HCT116 (cell line): ENCODE measurements around the gene RPL18. TPM values are rescaled to one million over a fixed set of nuclear protein-coding genes. Genes with fewer than 3 reads are reported as not detected.

Experiments
- ATAC-seq: fragments of 200-7000 bp; cut with Tn5 transposase; 2 replicates; pipeline ENCODE4 v1.9.1; 2020; ENCODE audit warnings: mild to moderate bottlenecking, moderate library complexity
- BruUV-seq: library from RNA; stranded (reverse); fragments of 400-500 nt; replicated peaks from 2 replicates; lab custom pipeline; 2021; lab: Mats Ljungman, UMichigan
- CTCF ChIA-PET: fragments of 300-600 bp; sonication (Branson Sonifier 250); formaldehyde crosslinking; loops from one replicate; lab custom pipeline; 2021; ENCODE audit warnings: antibody characterized with exemption; lab: Charles Lee
- POLR2A ChIA-PET: fragments of 300-600, 350-600 bp; sonication (Branson Sonifier 250); formaldehyde crosslinking; loops from one replicate; lab custom pipeline; 2021; ENCODE audit warnings: antibody characterized with exemption; lab: Charles Lee
- RAD21 ChIA-PET, 2 experiments: fragments of 300-600 bp; sonication (Branson Sonifier 250); formaldehyde crosslinking; loops; one replicate each; lab custom pipeline; 2023; ENCODE audit warnings: low total read pairs in 2 of 2; ENCODE audit not compliant: uncharacterized antibody in 2 of 2, unreplicated experiment in 2 of 2, low non-redundant PET in 1 of 2; lab: Charles Lee
- DNase-seq: peaks from one replicate; pipeline ENCODE4 v3.0.0-alpha.2; 2010; ENCODE audit warnings: low read depth, low spot score
- H2AFZ ChIP-seq: fragments of 200-600 bp; shearing (Covaris generic), sonication (generic); 2 replicates; pipeline ENCODE4 v1.6.1; 2017; ENCODE audit warnings: low read depth, mixed run types, mixed read lengths, antibody characterized with exemption, low read length; ENCODE audit not compliant: poor library complexity, severe bottlenecking
- H3K27ac ChIP-seq: 2 replicates; pipeline ENCODE4 v1.5.1; 2012; ENCODE audit warnings: low read depth, low read length
- H3K27me3 ChIP-seq: fragments of 200-600 bp; sonication (generic); 2 replicates; pipeline ENCODE4 v1.6.1; 2016; ENCODE audit warnings: mixed run types, low read length, mixed read lengths; ENCODE audit not compliant: insufficient read depth
- H3K36me3 ChIP-seq, 2 experiments: fragments of 200-500 bp in 1 of 2; fragments of 200-600 bp in 1 of 2; sonication (Bioruptor generic) in 1 of 2; sonication (generic) in 1 of 2; 2 replicates each; pipeline versions ENCODE4 v1.5.1 to v1.6.1; 2014 to 2016; ENCODE audit warnings: low read length in 2 of 2, inconsistent platforms in 1 of 2, mixed read lengths in 1 of 2, mixed run types in 1 of 2; ENCODE audit not compliant: insufficient read depth in 2 of 2, control insufficient read depth in 1 of 2
- H3K4me1 ChIP-seq, 2 experiments: fragments of 200-600 bp in 1 of 2; sonication (generic) in 1 of 2; 2 replicates each; pipeline versions ENCODE4 v1.5.1 to v1.6.1; 2012 to 2017; ENCODE audit warnings: low read length in 2 of 2, inconsistent platforms in 1 of 2, mild to moderate bottlenecking in 1 of 2, mixed read lengths in 1 of 2, mixed run types in 1 of 2, moderate library complexity in 1 of 2; ENCODE audit not compliant: insufficient read depth in 2 of 2, control insufficient read depth in 1 of 2
- H3K4me2 ChIP-seq: fragments of 200-600 bp; sonication (generic); 2 replicates; pipeline ENCODE4 v1.6.1; 2017; ENCODE audit warnings: mixed run types, low read length, mixed read lengths
- H3K4me3 ChIP-seq, 2 experiments: fragments of 200-600 bp in 1 of 2; sonication (generic) in 1 of 2; replicated peaks in 1 of 2; 2 replicates each; pipeline ENCODE4 v1.5.1; 2011 to 2016; ENCODE audit warnings: low read length in 2 of 2, control low read depth in 1 of 2, low read depth in 1 of 2, mild to moderate bottlenecking in 1 of 2, mixed read lengths in 1 of 2, mixed run types in 1 of 2
- H3K79me2 ChIP-seq: fragments of 200-600 bp; sonication (generic); 2 replicates; pipeline ENCODE4 v1.6.1; 2017; ENCODE audit warnings: mild to moderate bottlenecking, mixed run types, low read length, moderate library complexity, mixed read lengths; ENCODE audit not compliant: insufficient read depth
- H3K9ac ChIP-seq: fragments of 200-600 bp; sonication (generic); 2 replicates; pipeline ENCODE4 v1.6.1; 2016; ENCODE audit warnings: low read length, mixed read lengths
- H3K9me2 ChIP-seq: fragments of 200-600 bp; sonication (generic), shearing (Covaris generic); 2 replicates; pipeline ENCODE4 v1.6.1; 2017; ENCODE audit warnings: mixed run types, mild to moderate bottlenecking, moderate library complexity; ENCODE audit not compliant: insufficient read depth
- H3K9me3 ChIP-seq, 2 experiments: fragments of 200-500 bp in 1 of 2; fragments of 200-600 bp in 1 of 2; sonication (Bioruptor generic) in 1 of 2; sonication (generic) in 1 of 2; 2 replicates each; pipeline ENCODE4 v1.6.1; 2014 to 2017; ENCODE audit warnings: low read length in 2 of 2, mixed read lengths in 2 of 2, inconsistent platforms in 1 of 2, low read depth in 1 of 2, mild to moderate bottlenecking in 1 of 2, mixed run types in 1 of 2, moderate library complexity in 1 of 2; ENCODE audit not compliant: control insufficient read depth in 1 of 2, insufficient read depth in 1 of 2
- H4K20me1 ChIP-seq: fragments of 200-600 bp; sonication (generic), shearing (Covaris generic); 2 replicates; pipeline ENCODE4 v1.6.1; 2017; ENCODE audit warnings: mixed run types, mild to moderate bottlenecking, moderate library complexity; ENCODE audit not compliant: insufficient read depth
- CBX3 ChIP-seq: IDR thresholded peaks from 2 replicates; pipeline ENCODE4 v1.6.1; 2012; ENCODE audit warnings: low read depth
- EZH2 ChIP-seq: fragments of 200-600 bp; sonication (generic); IDR thresholded peaks from 2 replicates; pipeline ENCODE4 v1.6.1; 2017; ENCODE audit warnings: antibody characterized with exemption, mixed run types
- RAD21 ChIP-seq: IDR thresholded peaks from 2 replicates; pipeline ENCODE4 v1.6.1; 2012; ENCODE audit warnings: low read depth, mild to moderate bottlenecking
- REST ChIP-seq: IDR thresholded peaks from 2 replicates; pipeline ENCODE4 v1.6.1; 2012; ENCODE audit warnings: low read depth
- SIN3A ChIP-seq: IDR thresholded peaks from 2 replicates; pipeline ENCODE4 v1.6.1; 2012; ENCODE audit warnings: low read depth
- ZFX ChIP-seq: fragments of 450-650 bp; IDR thresholded peaks from 2 replicates; pipeline ENCODE4 v1.6.1; 2017
- intact Hi-C: fragments of 100-400 bp; cut with micrococcal nuclease; formaldehyde crosslinking; loops from 2 replicates; pipeline ENCODE4 v1.10.0; 2022
- total RNA-seq: library from RNA; stranded (reverse); gene quantifications from one replicate; pipeline ENCODE4 v1.2.1, GENCODE V29; 2021; ENCODE audit not compliant: unreplicated experiment
- TF ChIP-seq, protein P1 (sequence below): IDR thresholded peaks from 2 replicates; pipeline ENCODE4 v1.6.1; 2011; ENCODE audit warnings: mild to moderate bottlenecking, low read length, moderate library complexity; ENCODE audit not compliant: insufficient replicate concordance; ENCODE audit errors: extremely low read depth

RPL18 gene
- total RNA-seq, 1 experiment from 2014 or later = 2,006 TPM

GRCh38 chr19:48575931-48576622, 42.9 kb downstream of the RPL18 start:
- Histone ChIP-seq H3K79me2 (no peaks in the 10 kb centered on the region), H3K4me1 (peaks cover 14 to 36% of the 10 kb centered on the region in 2 experiments), H3K27me3 (no peaks in the 10 kb centered on the region), H3K36me3 (no peaks in the 10 kb centered on the region)
- POLR2A ChIA-PET = no interaction called here
- intact Hi-C loops = no loop called here
- no peak for DNase-seq
- TF ChIP-seq CBX3 (no peak), REST (no peak)
- TF ChIP-seq, all 23 proteins: peak for 0
- no peak overlapping the region for H3K27ac ChIP-seq
- no peak overlapping the region for H3K4me2 ChIP-seq
- H2AFZ ChIP-seq = no peak overlapping the region
- no peak for ATAC-seq
- no peaks in the 10 kb centered on the region for H3K9me2 ChIP-seq
- no peak overlapping the region for H3K4me3 ChIP-seq
- CTCF ChIA-PET = interaction anchor here (1.2 kb wide), 1 partner anchor 13 kb away, joined by 4 read pairs; no protein-coding TSS in a partner anchor
- RAD21 ChIA-PET = no interaction called here
- no TSS peak for BruUV-seq
- no peaks in the 10 kb centered on the region for H3K9me3 ChIP-seq
- H4K20me1 ChIP-seq = no peaks in the 10 kb centered on the region
- H3K9ac ChIP-seq = no peak overlapping the region

GRCh38 chr19:48573163-48573505, 45.8 kb downstream of the RPL18 start:
- RAD21 ChIA-PET = no interaction called here
- Histone ChIP-seq H4K20me1 (no peaks in the 10 kb centered on the region), H3K27ac (no peak overlapping the region; the same call in 1 of the 2 replicates), H3K27me3 (no peaks in the 10 kb centered on the region), H3K4me1 (peaks cover 29 to 62% of the 10 kb centered on the region in 2 experiments), H3K79me2 (no peaks in the 10 kb centered on the region), H3K9me3 (no peaks in the 10 kb centered on the region), H3K36me3 (no peaks in the 10 kb centered on the region), H3K4me2 (no peak overlapping the region), H2AFZ (no peak overlapping the region), H3K9ac (no peak overlapping the region), H3K9me2 (no peaks in the 10 kb centered on the region), H3K4me3 (no peak overlapping the region)
- POLR2A ChIA-PET = no interaction called here
- DNase-seq (no peak), ATAC-seq (no peak)
- intact Hi-C loops = no loop called here
- no TSS peak for BruUV-seq
- CTCF ChIA-PET = interaction anchor here (3.0 kb wide), 1 partner anchor 11 kb away, joined by 22 read pairs; no protein-coding TSS in a partner anchor
- TF ChIP-seq EZH2 (no peak), SIN3A (no peak), ZFX (no peak), RAD21 (no peak)
- TF ChIP-seq, protein P1, sequence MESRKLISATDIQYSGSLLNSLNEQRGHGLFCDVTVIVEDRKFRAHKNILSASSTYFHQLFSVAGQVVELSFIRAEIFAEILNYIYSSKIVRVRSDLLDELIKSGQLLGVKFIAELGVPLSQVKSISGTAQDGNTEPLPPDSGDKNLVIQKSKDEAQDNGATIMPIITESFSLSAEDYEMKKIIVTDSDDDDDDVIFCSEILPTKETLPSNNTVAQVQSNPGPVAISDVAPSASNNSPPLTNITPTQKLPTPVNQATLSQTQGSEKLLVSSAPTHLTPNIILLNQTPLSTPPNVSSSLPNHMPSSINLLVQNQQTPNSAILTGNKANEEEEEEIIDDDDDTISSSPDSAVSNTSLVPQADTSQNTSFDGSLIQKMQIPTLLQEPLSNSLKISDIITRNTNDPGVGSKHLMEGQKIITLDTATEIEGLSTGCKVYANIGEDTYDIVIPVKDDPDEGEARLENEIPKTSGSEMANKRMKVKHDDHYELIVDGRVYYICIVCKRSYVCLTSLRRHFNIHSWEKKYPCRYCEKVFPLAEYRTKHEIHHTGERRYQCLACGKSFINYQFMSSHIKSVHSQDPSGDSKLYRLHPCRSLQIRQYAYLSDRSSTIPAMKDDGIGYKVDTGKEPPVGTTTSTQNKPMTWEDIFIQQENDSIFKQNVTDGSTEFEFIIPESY = no peak
